Neural progenitor cell (in vitro differentiated cells): ENCODE measurements around the gene KIF26B. TPM values are rescaled to one million over a fixed set of nuclear protein-coding genes. Genes with fewer than 3 reads are reported as not detected.

Source experiments
- DNase-seq: peaks from one replicate; pipeline ENCODE4 v3.0.0-alpha.2; 2016; ENCODE audit warnings: low spot score
- H2AFZ ChIP-seq: fragments of 200-600 bp; sonication (generic); replicated peaks from 2 replicates; pipeline ENCODE4 v1.6.1; 2016; ENCODE audit warnings: antibody characterized with exemption
- H3F3A ChIP-seq: fragments of 200-600 bp; sonication (generic); 2 replicates; pipeline ENCODE4 v1.6.1; 2016; ENCODE audit warnings: antibody characterized with exemption, low read depth
- H3K27ac ChIP-seq: fragments of 200-600 bp; sonication (generic); 2 replicates; pipeline ENCODE4 v1.5.1; 2016; ENCODE audit warnings: mild to moderate bottlenecking
- H3K27me3 ChIP-seq: fragments of 200-600 bp; sonication (generic); 2 replicates; pipeline ENCODE4 v1.6.1; 2016; ENCODE audit warnings: mild to moderate bottlenecking, moderate library complexity
- H3K36me3 ChIP-seq: fragments of 200-600 bp; sonication (generic); 2 replicates; pipeline ENCODE4 v1.5.1; 2016
- H3K4me1 ChIP-seq: fragments of 200-600 bp; sonication (generic); 2 replicates; pipeline ENCODE4 v1.6.1; 2016; ENCODE audit warnings: mixed run types
- H3K4me2 ChIP-seq: fragments of 200-600 bp; sonication (generic); 2 replicates; pipeline ENCODE4 v1.6.1; 2016
- H3K4me3 ChIP-seq: fragments of 200-600 bp; sonication (generic); 2 replicates; pipeline ENCODE4 v1.5.1; 2016
- H3K79me2 ChIP-seq: fragments of 200-600 bp; sonication (generic); 2 replicates; pipeline ENCODE4 v1.6.1; 2016; ENCODE audit warnings: low read depth
- H3K9ac ChIP-seq: fragments of 200-600 bp; sonication (generic); 2 replicates; pipeline ENCODE4 v1.6.1; 2016
- H3K9me3 ChIP-seq: fragments of 200-600 bp; sonication (generic); 2 replicates; pipeline ENCODE4 v1.5.1; 2016; ENCODE audit warnings: low read depth
- H4K20me1 ChIP-seq: fragments of 200-600 bp; sonication (generic); 2 replicates; pipeline ENCODE4 v1.6.1; 2016; ENCODE audit warnings: low read depth
- H3K27ac Mint-ChIP-seq: 3 replicates; pipeline ENCODE4 v1.8.0; 2021; ENCODE audit warnings: mixed read lengths
- H3K27me3 Mint-ChIP-seq: 2 replicates; pipeline ENCODE4 v1.8.0; 2022; ENCODE audit warnings: low read depth, mild to moderate bottlenecking, inconsistent platforms, moderate library complexity, mixed read lengths; ENCODE audit not compliant: insufficient read depth
- H3K36me3 Mint-ChIP-seq: 3 replicates; pipeline ENCODE4 v1.8.0; 2021; ENCODE audit warnings: mixed read lengths
- H3K4me1 Mint-ChIP-seq: 3 replicates; pipeline ENCODE4 v1.8.0; 2021; ENCODE audit warnings: mixed read lengths
- H3K4me3 Mint-ChIP-seq: 3 replicates; pipeline ENCODE4 v1.8.0; 2021; ENCODE audit warnings: mild to moderate bottlenecking, moderate library complexity, mixed read lengths
- H3K9me3 Mint-ChIP-seq: 3 replicates; pipeline ENCODE4 v1.8.0; 2020; ENCODE audit warnings: mixed read lengths
- EZH2 ChIP-seq: fragments of 200-600 bp; sonication (generic); IDR thresholded peaks from 2 replicates; pipeline ENCODE4 v1.6.1; 2017; ENCODE audit warnings: antibody characterized with exemption, mild to moderate bottlenecking, moderate library complexity
- EZH2phosphoT487 ChIP-seq: fragments of 200-600 bp; sonication (generic); IDR thresholded peaks from 2 replicates; pipeline ENCODE4 v1.6.1; 2017; ENCODE audit warnings: antibody characterized with exemption
- total RNA-seq: library from RNA; depleted of rRNA; stranded (reverse); fragments of >200 nt; gene quantifications from 2 replicates; pipeline ENCODE4 v1.2.3, GENCODE V29; 2015; ENCODE audit warnings: low replicate concordance
- TF ChIP-seq, protein P1 (sequence below): fragments of 200-600 bp; sonication (generic); IDR thresholded peaks from 2 replicates; pipeline ENCODE4 v1.5.1; 2017; ENCODE audit warnings: antibody characterized with exemption, mild to moderate bottlenecking

Gene KIF26B
- total RNA-seq, 1 donor from 2014 or later = 0.47 TPM

DNA sequence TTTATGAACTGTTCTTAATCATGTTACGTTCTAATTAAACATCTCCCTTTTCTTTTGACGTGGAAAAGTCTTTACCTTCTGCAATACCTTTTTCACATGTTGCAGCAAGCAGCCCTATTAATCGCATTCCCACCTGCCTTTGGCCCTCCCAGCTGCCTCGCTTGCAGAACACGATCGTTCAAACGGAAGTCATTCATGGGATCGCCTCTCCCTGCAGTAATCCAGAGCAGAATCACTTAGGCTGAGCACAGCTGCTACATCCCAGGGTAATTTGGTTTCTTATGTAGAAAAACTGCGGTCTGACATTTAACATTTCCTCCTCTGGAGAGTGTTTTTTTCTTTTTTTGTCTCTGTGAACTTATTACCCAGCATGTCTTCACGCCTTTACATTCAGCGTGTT is 206.3 kb downstream of the KIF26B start:
- Histone ChIP-seq H3K36me3 (no peaks in the 10 kb centered on the region), H3F3A (no peaks in the 10 kb centered on the region), H3K27ac (no peak overlapping the region), H3K4me2 (no peak overlapping the region), H4K20me1 (no peaks in the 10 kb centered on the region), H3K9me3 (no peaks in the 10 kb centered on the region), H3K9ac (no peak overlapping the region), H3K4me3 (no peak overlapping the region), H3K79me2 (no peaks in the 10 kb centered on the region), H2AFZ (no peak overlapping the region), H3K4me1 (no peaks in the 10 kb centered on the region), H3K27me3 (no peaks in the 10 kb centered on the region)
- Mint-ChIP-seq H3K36me3 (no peaks in the 10 kb centered on the region), H3K4me1 (peaks cover 24% of the 10 kb centered on the region), H3K27ac (no peak overlapping the region), H3K4me3 (no peak overlapping the region), H3K27me3 (peaks cover 2% of the 10 kb centered on the region), H3K9me3 (peaks cover 5% of the 10 kb centered on the region)
- TF ChIP-seq, protein P1, sequence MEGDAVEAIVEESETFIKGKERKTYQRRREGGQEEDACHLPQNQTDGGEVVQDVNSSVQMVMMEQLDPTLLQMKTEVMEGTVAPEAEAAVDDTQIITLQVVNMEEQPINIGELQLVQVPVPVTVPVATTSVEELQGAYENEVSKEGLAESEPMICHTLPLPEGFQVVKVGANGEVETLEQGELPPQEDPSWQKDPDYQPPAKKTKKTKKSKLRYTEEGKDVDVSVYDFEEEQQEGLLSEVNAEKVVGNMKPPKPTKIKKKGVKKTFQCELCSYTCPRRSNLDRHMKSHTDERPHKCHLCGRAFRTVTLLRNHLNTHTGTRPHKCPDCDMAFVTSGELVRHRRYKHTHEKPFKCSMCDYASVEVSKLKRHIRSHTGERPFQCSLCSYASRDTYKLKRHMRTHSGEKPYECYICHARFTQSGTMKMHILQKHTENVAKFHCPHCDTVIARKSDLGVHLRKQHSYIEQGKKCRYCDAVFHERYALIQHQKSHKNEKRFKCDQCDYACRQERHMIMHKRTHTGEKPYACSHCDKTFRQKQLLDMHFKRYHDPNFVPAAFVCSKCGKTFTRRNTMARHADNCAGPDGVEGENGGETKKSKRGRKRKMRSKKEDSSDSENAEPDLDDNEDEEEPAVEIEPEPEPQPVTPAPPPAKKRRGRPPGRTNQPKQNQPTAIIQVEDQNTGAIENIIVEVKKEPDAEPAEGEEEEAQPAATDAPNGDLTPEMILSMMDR = no peak
- TF ChIP-seq EZH2 (no peak), EZH2phosphoT487 (no peak)
- DNase-seq = peak; percentile 37

DNA sequence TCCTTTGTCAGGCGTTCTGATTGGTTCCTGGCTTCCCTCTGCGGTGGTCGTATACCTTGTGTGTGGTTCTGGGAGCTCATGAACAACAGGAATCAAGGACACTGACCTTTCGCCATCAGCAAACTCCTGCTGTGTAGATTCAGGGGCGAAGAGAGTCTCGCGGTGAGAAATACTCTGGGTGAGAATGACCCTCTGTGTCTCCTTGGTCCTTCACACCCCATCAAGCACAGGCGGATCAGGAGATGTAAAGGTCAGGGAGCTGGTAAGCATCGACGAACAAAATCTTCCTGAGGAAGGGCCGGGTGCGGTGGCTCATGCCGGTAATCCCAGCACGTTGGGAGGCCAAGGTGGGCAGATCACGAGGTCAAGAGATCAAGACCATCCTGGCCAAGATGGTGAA is 207.2 kb downstream of the KIF26B start:
- Histone ChIP-seq H3K4me1 (no peaks in the 10 kb centered on the region), H3F3A (no peaks in the 10 kb centered on the region), H3K27me3 (no peaks in the 10 kb centered on the region), H3K9ac (no peak overlapping the region), H3K4me3 (no peak overlapping the region), H3K9me3 (no peaks in the 10 kb centered on the region), H3K27ac (no peak overlapping the region), H3K4me2 (no peak overlapping the region), H2AFZ (no peak overlapping the region), H3K79me2 (no peaks in the 10 kb centered on the region), H4K20me1 (no peaks in the 10 kb centered on the region), H3K36me3 (no peaks in the 10 kb centered on the region)
- H3K9me3 Mint-ChIP-seq = peaks cover 5% of the 10 kb centered on the region
- H3K27me3 Mint-ChIP-seq = peaks cover 2% of the 10 kb centered on the region
- no peak for DNase-seq
- H3K36me3 Mint-ChIP-seq = no peaks in the 10 kb centered on the region
- TF ChIP-seq, protein P1 = no peak
- no peak for TF ChIP-seq EZH2
- no peak for TF ChIP-seq EZH2phosphoT487
- no peak overlapping the region for H3K4me3 Mint-ChIP-seq
- H3K4me1 Mint-ChIP-seq = peaks cover 19% of the 10 kb centered on the region
- no peak overlapping the region for H3K27ac Mint-ChIP-seq

DNA sequence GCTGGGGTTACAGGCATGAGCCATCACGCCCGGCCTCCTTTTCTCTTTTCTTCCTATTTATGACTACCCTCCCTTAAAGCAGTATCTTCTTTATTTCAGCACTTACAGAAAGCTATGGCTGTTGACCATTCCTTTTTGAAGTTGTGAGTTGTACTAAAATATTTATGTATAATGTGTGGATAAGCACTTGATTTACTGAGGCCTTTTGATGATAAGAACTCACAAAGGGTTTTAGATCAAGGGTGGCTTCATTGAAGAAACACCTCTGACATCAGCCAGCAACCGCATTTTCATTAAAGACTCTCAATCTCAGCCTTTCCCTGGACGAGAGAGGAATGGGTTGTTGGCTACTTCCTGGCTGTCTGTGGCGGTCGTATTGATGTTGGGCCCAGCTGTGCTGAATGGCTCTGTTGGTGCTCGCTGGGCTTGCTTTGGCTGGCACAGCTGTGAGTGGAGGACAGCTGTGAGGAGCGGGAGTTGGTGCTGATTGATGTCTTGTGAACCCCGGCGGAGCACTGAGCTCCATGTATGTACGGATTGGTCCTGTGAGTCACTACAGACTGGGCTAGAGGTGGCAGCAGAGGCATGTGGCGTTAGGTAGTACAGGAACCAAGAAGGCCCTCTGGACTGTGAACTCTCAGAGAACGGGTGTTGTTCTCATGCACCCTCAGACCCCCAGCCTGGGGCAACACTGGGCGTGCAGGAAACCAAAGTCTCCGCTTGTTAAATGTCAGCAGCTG is 208.8 kb downstream of the KIF26B start:
- no peak overlapping the region for H2AFZ ChIP-seq
- H4K20me1 ChIP-seq = no peaks in the 10 kb centered on the region
- no peak overlapping the region for H3K27ac ChIP-seq
- H3F3A ChIP-seq = no peaks in the 10 kb centered on the region
- no peak overlapping the region for H3K9ac ChIP-seq
- no peaks in the 10 kb centered on the region for H3K27me3 ChIP-seq
- no peak overlapping the region for H3K4me2 ChIP-seq
- H3K9me3 Mint-ChIP-seq = peaks cover 8% of the 10 kb centered on the region
- H3K79me2 ChIP-seq = no peaks in the 10 kb centered on the region
- H3K4me1 Mint-ChIP-seq = peaks cover 19% of the 10 kb centered on the region
- no peaks in the 10 kb centered on the region for H3K9me3 ChIP-seq
- H3K4me1 ChIP-seq = no peaks in the 10 kb centered on the region
- no peak overlapping the region for H3K4me3 Mint-ChIP-seq
- H3K27me3 Mint-ChIP-seq = peaks cover 4% of the 10 kb centered on the region
- DNase-seq = no peak
- H3K4me3 ChIP-seq = no peak overlapping the region
- H3K27ac Mint-ChIP-seq = peak overlapping the region; percentile 78
- no peaks in the 10 kb centered on the region for H3K36me3 ChIP-seq
- TF ChIP-seq EZH2phosphoT487 = no peak
- TF ChIP-seq, protein P1 = no peak
- H3K36me3 Mint-ChIP-seq = peaks cover 6% of the 10 kb centered on the region
